Gastroesophageal sphincter (tissue), 3 donors: Measurements from ENCODE around the gene CYB561.

ENCODE experiments used
- CTCF ChIP-seq, 4 experiments: fragments of 200-600 bp in 2 of 4; fragments of 450-650 bp in 2 of 4; sonication (generic) in 1 of 4; IDR thresholded peaks; one replicate each; pipeline ENCODE4 v1.5.1; 2017 to 2019; ENCODE audit warnings: antibody characterized with exemption in 4 of 4, mild to moderate bottlenecking in 2 of 4, moderate library complexity in 2 of 4
- POLR2A ChIP-seq, 2 donors: fragments of 450-650 bp; IDR thresholded peaks; one replicate each; pipeline ENCODE4 v1.6.1; 2017; ENCODE audit warnings: antibody characterized with exemption in 2 of 2, mild to moderate bottlenecking in 2 of 2, moderate library complexity in 1 of 2

DNA sequence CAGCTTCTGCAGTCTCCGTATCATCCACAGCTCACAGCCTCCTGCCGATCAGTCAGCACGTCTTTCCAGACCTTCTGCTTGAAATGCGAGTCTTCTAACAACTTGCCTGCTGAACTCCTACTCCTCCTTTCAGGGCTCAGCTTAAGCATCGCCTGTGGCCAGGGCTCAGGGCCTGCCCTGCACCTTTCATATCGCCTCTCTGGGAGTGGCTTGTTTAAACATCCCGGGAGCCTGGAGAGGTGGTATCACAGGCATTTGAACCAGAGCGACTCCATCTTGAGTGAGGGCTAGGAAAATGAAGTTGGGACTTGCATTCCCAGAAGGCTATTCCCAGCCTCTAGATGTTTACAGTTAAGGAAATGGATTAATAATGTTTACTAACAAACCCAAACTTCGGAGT is 13.9 kb upstream of the CYB561 start:
- no peak for TF ChIP-seq CTCF (IDR thresholded peaks at IDR 0.05)
- no peak for TF ChIP-seq POLR2A (IDR thresholded peaks at IDR 0.05)
